Measurements from ENCODE around the gene HES1.

- no peak for TF ChIP-seq CTCF (conservative IDR thresholded peaks at IDR 0.05; ENCODE audit: low read length)
- no peak for TF ChIP-seq EZH2phosphoT487 (IDR thresholded peaks at IDR 0.05; ENCODE audit: borderline replicate concordance)
These were observed 45.2 kb upstream of the HES1 start for GRCh38 chr3:194090716-194091115.
